HG02840 (cell line): ENCODE results near the gene PPP3R1.

ENCODE experiments used
- ATAC-seq: cut with Tn5 transposase; IDR thresholded peaks from one replicate; pipeline ENCODE4 v1.9.1; 2021; ENCODE audit warnings: mild to moderate bottlenecking, moderate library complexity, moderate number of reproducible peaks; ENCODE audit not compliant: unreplicated experiment, low FRiP score

The PPP3R1 gene

DNA sequence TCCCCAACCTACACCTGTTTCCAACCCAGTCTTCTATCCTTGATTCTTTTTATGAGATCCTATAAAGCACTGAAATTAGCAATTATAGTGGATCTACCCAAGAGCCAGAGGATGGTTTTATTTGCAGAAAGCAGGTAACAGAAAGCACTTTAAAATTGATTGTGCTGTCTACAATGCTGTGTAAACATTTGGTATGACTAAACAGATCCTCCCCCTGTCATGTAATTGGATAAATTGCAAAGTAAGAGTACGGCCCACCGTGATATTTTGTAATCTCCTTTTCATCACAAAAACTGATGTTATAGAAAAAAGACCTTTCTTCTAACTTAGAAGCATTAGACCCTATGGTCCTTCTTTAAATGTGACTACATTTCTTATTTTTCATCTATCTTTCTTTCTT, 11.3 kb upstream of the PPP3R1 start:
- ATAC-seq, result no peak

DNA sequence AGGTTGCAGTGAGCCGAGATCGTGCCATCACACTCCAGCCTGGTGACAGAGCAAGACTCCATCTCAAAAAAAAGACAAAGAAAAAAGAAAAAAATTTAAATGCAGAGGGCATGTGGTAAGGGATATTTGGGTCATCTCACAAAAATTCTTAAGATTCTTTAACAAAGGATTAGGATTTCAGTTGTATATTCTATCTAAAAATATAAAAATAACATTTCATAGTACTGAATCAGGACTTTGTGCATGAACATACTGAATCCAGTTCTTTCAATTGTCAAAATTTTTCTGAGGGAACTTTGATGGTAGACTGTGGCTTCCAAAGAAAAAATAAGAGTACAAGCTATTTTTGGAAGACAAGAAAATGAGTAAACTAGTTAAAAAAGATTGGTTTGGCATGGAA, 6.5 kb upstream of the PPP3R1 start:
- no peak for ATAC-seq

DNA sequence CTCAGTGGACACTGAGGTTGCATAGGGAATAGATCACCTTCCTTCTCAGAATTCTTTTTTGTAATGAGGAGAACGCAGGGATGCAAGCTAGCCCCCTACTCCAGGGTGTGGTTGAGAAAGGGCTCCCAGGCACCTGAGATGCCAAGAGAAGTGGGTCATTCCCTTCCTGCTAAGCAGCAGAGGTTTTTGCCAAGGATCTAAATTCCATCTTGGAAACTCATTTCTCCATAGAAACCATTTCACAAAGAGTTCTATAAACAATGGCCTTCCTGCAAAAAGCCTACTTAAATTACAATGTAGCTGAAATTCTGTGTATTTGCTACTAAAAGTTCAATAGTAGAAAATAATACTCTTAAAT, 3.7 kb upstream of the PPP3R1 start:
- no peak for ATAC-seq

DNA sequence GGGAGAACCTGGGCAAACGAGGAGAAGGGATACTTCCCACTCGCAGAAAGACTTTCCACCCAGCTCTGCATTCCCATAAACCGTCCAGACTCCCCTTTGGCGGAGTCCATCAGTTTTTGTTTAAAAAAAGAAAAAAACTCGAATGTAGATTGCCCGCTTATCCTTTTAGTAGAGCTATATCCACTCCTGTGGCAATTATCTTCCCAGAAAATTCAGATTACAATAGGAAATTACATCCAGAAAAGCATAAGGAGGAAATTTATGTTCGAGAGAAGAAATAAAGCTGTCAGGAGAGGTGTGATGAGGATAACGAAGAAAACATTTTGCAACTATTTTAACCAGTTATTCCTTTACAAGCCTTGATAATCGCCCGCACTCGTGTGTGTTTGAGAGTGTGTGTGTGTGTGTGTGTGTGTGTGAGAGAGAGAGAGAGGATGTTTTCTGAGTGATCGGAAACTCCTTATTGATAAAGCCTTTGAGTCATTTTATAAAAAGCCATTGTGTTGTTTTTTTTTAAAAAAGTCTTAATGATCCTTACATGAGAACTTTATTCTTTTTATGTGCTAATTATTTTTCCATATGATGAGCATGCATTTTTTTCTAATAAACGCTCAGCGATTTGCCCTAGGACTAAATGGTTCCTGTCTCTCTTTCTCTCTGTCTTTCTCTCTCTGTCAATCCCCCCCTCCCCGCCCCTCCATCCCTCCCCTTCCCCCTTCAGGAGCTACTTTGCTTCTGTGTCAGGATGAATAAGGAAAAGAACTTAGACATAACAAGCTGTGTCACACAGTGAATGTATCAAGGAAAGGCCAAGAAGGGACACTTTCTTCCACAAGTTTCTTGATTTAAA, 1.1 kb upstream of the PPP3R1 start:
- ATAC-seq, result no peak

DNA sequence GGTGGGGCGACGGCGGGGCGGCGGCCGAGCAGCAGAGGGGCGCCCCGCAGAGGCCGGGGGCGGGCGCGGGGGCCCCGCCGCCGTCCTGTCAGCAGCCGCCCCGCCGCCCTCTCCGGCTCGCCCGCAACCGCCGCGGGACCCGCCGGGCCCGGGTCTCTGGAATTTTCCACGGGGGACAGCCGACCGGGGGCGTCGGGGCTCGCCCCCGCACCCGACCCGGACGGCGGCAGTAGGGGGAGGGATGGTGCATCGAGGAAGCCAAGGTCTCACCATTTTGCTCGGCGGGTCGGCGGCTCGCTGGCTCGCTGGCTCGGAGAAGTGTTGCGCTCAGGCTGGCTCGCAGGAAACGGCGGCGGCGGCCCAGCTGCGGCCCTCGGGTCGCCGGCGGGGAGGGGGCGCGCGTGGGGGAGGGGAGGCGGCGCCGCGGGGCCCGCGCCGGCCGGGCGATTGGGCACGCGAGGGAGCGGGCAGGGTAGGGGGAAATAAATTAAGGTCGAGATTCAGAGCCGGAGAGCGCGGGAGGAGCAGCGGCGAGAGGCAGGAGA, 405 bp downstream of the PPP3R1 start:
- ATAC-seq, result peak; percentile 18

DNA sequence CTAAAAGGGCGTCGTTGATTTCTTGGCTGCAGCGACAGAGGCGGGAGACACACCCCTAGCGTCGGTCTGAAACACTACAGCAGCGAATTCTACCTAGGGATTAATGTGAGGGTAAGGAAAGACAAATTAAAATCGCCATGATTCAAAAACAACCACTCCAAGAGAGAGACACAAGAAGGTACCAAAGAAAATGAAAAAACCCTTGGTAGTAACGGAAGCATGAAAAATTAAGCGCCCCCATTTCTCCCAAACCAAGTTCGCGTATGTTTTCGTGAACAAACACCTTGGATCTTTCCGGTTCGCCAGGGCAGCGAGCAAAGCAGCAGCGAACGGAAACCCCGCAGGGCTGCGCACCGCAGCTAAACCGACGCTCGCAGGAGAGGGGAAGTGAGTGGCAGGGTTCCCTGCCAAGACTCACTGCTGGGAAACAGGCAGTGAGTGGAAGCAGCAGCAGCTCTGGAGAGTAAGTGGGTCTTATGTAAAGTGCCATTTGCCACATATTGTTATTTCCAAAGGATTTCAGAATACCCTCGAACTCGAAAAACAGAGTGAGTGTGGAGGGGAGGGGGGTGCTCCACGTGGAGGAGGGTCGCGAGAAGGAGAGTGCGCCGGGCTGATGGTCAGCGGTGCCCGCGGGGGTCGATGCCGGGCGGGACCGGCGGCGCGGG, 1.0 kb downstream of the PPP3R1 start:
- ATAC-seq, result peak; percentile 41

DNA sequence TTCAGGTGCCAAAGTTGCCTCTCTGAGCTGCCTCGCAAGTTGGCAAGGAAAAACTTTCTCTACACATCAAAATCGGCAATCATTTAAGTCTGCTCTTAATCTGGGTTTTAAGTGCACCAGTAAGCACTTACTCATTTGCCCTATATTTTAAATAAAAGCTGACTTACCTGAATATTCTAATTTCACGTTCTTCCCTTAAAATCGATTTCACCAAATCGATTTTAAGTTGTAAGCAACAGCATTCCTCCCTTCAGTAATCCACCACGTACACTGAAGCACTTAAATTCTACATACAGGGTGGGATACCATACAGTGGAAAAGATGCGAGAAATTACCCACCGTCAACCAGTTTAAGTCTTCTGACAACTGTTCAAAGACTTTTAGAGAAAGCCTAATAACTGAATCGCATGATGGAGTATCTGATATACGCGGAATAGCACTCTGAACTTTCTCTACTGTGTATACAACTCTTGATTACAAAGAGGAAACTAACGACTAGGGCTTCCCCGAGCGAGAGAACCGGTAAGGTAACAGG, 1.6 kb downstream of the PPP3R1 start:
- ATAC-seq, result no peak

DNA sequence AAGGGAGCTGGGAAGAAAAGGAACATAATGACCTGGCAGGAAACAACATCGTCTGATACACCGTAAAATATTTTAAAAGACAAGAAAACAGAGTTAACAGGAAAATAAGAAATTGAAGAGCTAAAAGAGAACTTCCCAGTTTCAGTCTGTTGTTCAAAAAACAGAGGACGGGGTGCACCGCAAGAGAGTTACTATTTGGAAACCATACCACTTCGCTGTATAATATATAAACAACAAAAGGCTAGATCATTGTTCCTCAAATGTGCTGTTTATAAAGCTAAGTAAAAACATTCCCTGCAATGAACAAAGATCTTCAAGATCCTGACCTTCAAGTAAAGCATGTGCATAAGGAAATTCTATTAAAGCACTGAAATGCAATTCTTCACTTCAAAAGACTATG, 2.1 kb downstream of the PPP3R1 start:
- no peak for ATAC-seq

DNA sequence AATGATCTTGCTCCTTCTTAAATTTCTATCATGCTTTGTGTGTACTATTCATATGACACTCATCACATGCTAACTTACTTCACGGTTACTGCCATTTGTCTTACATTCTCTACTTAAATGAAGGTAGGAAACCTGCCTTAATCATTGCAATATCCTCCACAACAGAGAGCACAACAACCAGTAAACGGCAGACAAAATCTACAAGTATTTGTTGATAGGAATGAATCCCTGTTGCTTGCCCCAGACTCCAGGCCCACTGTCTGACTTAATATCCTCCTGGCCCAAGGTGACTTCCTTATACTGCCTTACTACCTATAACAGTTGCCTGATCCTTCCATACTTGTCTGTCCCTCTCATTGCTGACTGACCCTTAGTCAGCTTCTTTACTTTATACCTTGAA, 3.5 kb downstream of the PPP3R1 start:
- ATAC-seq, result no peak

DNA sequence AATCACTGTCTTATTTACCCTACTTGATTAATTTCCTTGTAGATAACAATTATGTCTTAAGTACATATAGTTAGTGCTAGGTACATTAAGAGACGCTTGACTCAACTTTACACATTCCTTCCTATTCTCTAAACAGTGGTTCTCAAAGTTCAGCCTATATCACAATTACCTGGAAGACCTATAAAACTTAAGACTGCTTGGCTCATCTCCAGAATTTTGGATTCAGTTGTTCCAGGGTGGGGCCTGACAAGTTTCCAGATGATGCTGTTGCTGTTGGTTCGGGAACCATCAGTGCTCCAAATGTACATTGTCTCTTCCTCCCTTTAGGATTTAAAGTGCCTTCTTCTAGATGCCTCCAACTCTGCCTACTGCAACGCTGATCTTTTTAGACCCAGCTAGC, 4.0 kb downstream of the PPP3R1 start:
- ATAC-seq, result no peak

DNA sequence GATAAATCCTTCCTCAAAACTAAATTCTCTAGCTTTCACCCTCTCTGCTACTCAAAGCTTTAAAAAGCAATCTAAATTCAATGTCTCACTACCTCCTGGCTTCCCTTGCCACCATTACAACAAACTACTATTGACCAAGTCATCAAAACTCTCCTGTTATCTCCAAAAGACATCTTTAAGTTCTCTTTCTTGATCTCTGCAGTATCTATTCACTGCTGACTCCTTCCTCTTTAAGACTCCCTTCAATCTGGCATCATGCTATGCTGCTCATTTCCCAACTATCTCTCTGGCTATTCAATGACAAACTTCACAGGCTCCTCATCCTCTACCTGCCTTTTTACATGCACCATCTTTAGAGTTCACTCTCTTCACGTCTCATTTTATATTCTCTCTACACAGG, 5.9 kb downstream of the PPP3R1 start:
- no peak for ATAC-seq

DNA sequence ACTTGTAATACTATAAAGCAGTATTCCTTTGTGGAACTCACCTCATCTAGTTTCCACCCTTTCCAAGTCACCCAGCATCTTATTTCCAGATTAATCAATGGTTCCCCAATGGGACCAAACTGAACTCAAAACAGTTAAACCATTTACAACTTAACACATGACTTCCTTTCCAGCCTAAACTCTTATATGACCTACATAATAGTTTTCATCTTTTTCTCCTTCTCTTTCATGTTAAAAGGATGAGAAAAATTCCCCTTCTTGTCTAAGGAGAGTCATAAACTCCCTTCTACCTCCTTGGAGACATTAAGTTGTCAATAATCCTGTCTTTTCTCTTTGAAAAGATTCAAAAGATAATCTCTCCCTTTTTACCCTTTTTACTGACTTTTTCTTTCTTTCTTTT, 6.7 kb downstream of the PPP3R1 start:
- ATAC-seq, result no peak

DNA sequence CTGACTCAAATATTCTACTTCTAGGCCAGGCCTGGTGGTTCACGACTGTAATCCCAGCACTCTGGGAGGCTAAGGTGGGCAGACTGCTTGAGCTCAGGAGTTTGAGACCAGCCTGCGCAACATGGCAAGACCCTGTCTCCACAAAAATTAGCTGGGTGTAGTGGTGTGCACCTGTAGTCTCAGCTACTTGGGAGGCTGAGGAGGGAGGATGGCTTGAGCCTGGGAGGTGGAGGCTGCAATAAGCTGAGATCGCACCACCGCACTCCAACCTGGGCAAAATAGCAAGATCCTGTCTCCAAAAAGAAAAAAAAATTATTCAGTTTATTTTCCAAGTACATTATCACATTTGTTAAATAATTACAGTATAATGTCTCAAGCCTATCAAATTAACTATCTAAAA, 7.3 kb downstream of the PPP3R1 start:
- ATAC-seq, result no peak

DNA sequence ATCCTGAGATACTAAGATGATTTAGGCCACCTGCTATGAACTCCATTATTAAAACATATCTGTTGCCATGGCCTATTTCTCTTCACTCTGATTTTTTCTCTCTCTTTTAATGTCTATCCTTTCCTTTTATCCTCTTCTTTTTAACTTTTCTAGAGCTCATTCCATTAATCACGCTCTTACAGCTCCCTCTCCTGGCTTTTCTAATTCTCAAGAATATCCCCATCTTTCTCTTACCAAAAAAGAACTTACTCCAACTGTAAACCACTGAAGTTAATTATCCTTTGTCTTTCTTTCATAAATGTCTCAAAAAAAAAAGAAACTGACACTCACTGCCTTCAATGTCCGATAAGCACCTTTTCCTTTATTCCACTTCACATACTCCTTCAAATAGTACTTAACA, 7.9 kb downstream of the PPP3R1 start:
- no peak for ATAC-seq

DNA sequence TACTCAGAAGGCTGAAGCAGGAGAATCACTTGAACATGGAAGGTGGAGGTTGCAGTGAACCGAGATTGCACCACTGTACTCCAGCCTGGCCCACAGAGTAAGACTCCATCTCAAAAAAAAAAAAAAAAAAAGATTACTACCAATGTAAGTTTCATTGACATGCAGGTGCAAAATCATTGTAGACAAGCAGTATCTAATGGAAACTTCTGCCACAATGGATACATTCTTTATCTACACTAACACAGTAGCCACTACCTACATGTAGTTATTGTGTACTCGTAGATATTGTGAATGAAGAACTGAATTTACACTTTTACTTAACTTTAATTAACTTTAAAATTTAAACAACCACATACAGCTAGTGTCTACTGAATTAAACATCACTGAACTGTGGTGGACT, 10.6 kb downstream of the PPP3R1 start:
- ATAC-seq, result no peak

DNA sequence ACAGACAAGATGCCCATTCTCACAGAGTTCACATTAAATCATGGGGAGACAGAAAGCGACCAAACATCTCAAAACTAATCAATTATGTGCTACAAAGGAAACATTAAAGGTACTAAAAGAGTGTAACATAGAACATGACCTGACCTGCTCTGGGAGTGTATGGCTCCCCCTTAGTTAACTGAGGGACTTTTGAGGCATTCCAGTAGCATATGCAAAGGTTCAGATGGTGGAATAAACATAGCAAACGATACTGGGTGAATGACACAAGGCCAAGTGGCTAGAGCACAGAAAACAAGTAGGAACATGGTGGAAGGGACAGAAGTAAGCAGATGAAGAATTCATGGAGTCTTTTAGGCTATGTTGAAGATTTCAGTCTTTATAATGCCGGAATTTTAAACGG, 11.9 kb downstream of the PPP3R1 start:
- ATAC-seq, result no peak

DNA sequence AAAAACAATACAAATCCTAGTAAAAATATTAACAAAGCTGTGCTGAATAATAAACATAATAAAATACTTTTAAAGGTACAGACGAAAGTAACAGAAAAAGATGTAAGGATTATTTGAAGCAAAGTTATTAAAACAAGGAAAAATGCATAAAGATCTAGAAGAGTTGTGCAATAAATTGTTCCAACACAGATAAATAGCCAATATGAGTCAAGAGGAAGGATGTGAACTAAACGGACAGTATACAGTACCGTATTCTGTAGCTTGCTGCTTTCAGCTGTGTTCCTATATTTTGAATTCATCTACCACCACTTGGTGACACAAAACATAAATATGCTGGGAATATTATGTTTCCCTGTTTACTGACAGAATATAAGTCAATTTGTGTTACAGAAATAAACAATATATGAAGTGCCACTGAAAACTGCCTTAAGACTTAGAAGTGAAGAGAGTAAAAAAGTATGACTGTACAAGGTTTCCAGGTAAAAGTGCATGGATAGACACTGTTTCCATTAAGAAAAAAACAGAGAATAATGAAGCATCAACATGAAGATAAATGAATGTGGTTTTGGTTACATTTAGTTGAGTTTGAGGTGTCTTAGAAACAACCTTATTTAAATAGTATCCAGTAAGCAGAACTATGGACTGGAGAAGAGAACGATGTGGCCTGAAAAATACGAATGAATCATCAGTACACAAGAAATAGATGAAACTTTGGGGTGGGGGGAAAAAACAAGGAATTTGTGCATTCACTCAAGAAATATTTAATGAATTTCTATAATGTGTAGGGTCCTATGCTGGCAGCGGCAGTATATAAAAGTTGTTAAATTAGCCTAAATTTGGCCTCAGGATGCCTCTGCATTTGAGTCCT, 13.1 kb downstream of the PPP3R1 start:
- no peak for ATAC-seq

DNA sequence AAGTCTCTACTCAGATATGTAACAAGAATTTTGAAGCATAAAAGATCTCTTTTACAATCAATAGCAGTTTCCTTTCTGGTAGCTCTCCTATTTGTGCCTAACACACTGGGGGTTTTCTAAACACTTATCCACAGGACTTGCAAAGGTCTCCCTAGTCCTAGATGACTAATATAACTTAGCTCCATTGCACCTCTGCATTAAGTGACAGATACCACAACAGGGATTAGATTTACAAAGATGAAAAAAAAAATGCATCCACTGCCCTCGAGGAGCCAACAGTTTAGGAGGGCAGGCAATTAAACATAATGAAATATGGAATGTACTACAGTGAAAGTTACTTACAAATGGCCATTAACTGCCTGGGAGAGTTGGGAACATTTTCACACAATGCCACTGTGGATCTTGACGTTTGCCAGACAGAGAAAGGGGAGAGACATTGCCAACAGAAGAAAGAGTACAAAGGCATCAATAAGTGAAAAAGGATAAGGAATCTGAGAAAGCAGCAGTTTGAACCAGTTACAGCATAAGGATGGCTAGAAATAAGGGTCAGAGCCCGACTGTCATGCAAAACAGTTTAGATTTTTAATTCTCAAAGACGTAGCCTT, 14.3 kb downstream of the PPP3R1 start:
- no peak for ATAC-seq

DNA sequence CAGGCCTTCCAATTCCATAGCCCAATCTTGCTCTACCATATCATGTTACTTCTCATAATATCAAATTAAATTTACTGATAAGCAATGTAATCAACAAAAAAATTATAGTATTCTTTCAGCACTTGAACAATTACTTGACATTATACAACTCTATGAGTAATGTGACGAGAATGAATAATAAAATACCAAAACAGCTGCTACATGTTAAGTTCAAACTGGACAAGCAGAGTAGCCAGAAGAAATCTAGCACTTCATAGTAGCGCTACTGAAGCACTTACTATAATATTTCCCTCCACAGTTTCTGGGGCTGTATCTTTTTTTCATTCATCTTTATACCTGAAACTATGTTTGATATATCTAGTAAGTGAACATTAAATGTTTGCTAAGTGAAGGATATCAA, 14.9 kb downstream of the PPP3R1 start:
- no peak for ATAC-seq

DNA sequence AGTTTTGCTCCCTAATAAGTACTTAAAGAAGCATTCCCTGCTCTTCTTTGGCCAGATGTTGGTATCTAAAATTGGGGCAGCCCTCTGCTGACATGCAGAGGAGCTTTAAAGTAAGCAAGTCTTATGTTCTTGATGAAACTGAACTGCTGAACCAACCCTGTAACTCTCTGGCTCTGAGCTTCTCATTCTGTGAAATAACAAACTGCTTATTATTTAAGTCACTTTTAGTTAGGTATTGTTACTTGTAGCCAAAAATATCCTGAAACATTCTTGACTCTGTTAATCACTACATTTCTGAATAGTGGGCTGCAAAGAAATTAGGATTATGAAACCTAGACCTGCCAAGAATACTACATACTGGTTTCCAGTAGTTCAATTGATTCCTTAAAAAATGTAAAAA, 15.5 kb downstream of the PPP3R1 start:
- ATAC-seq, result no peak
